Muscle layer of duodenum (tissue), 2 donors: Measurements from ENCODE around the gene ACAD10.
"Not testable (repeated sequence)": the region's sequence is repeated elsewhere in the genome, so short reads cannot be mapped to it uniquely, and the experiment has no call there.

ENCODE experiments used
- H3K27ac ChIP-seq: one replicate; pipeline ENCODE4 v1.7.0; 2013; ENCODE audit warnings: mild to moderate bottlenecking, low read length
- H3K27me3 ChIP-seq: one replicate; pipeline ENCODE4 v1.7.0; 2013; ENCODE audit warnings: low read depth, mild to moderate bottlenecking, control low read depth, low read length
- H3K36me3 ChIP-seq, 2 donors: one replicate each; pipeline ENCODE4 v1.7.0; 2013; ENCODE audit warnings: low read length in 2 of 2, control low read depth in 1 of 2, mild to moderate bottlenecking in 1 of 2; ENCODE audit not compliant: insufficient read depth in 2 of 2, control insufficient read depth in 1 of 2
- H3K4me1 ChIP-seq, 2 donors: one replicate each; pipeline ENCODE4 v1.7.0; 2013; ENCODE audit warnings: low read length in 2 of 2, mild to moderate bottlenecking in 2 of 2, control low read depth in 1 of 2, moderate library complexity in 1 of 2; ENCODE audit not compliant: insufficient read depth in 2 of 2, control insufficient read depth in 1 of 2
- H3K4me3 ChIP-seq, 2 donors: one replicate each; pipeline ENCODE4 v1.7.0; 2013; ENCODE audit warnings: low read length in 2 of 2, low read depth in 1 of 2, mild to moderate bottlenecking in 1 of 2
- H3K9me3 ChIP-seq, 2 donors: one replicate each; pipeline ENCODE4 v1.7.0; 2013; ENCODE audit warnings: low read length in 2 of 2, control low read depth in 1 of 2, mild to moderate bottlenecking in 1 of 2; ENCODE audit not compliant: control insufficient read depth in 1 of 2
- donor health status: healthy.

Gene ACAD10

DNA sequence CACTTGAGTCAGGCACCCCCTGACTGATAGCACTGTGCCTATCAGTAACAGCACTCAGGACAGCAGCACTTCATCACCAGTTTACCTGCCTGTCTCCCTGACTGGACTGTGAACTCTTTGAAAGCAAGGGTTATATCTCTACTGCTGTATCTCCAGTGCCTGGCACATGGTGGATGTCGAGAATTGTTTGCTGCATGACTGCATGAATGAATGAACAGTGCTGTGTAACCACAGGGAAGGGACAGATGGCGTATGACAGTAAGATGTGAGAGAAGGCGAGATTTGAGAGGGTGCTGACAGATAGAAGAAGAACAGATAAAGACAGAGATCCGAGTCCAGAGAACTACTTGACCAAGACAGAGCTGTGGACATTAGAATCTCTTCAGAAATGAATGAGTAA is 29.8 kb upstream of the ACAD10 start:
- H3K27me3 ChIP-seq = no peaks in the 10 kb centered on the region
- H3K36me3 ChIP-seq = peaks cover 31 to 69% of the 10 kb centered on the region in 2 donors
- no peak overlapping the region for H3K27ac ChIP-seq
- H3K9me3 ChIP-seq = no peaks in the 10 kb centered on the region
- H3K4me1 ChIP-seq = no peaks in the 10 kb centered on the region
- H3K4me3 ChIP-seq = no peak overlapping the region

DNA sequence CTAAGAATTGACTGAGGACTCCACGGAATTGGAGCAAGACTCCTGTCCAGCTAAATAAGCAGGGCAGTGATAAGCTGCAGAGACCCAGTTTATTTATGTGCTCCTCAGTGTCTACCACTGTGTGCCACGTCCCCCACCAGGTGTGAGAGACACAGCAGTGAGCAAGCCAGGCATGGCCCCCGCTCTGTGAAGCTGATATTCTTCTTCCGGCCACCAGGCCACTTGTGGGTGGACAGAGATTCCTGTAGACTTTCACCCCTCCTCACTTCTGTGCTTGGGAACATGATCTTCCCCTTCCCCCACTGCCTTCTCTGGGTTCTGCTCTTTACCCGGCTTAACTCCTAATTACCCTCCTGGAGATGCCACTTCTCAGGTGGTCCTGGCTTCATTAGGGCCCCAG is 21.4 kb upstream of the ACAD10 start:
- H3K36me3 ChIP-seq = peaks cover 37 to 48% of the 10 kb centered on the region in 2 donors
- no peaks in the 10 kb centered on the region for H3K27me3 ChIP-seq
- H3K4me1 ChIP-seq = no peaks in the 10 kb centered on the region
- H3K9me3 ChIP-seq = no peaks in the 10 kb centered on the region
- H3K4me3 ChIP-seq = no peak overlapping the region
- H3K27ac ChIP-seq = no peak overlapping the region

DNA sequence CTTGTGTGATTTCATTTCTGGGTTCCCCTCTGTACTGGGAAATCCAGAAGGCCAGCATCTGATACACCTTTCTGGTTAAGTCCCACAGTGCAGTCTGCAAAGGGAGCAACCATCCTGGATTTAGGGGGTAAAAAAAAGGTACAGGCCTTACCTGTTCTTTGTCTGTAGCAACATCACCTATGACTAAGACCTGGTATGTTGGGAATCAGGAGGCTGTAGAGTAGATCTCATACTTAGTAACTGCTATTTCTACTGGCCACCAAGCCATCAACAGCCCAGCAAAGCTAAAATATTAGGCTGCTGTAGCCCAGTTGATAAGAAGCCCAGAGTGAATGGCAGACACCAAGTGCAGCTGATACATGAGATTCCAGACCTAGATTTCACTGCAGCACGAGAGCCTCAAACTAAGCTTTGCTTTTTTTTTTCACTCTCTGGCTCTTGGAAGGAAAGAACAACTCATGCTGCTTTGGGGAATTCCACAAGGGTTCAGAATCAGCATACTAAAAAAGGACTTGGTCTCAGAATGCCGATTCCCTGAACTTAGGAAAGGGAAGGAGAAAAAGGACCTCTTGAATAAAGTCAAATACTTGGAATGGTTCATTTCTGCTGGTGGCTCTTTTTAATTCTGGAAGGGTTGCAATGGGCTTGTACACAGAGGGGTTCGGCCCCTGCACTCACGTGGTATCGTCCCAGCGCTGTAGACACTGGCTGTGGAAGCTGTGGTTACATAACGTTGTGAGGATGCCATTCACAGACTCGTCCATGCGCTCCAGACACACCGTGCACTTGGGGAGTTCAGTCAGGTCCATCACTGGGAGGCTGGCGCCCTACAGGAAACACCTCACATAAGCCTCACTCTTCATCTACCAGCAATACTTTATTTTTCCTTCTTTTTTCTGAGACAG is 20.6 kb upstream of the ACAD10 start:
- Histone ChIP-seq H3K9me3 (no peaks in the 10 kb centered on the region), H3K4me1 (peaks cover 0 to 5% of the 10 kb centered on the region in 2 donors), H3K27me3 (no peaks in the 10 kb centered on the region), H3K27ac (no peak overlapping the region), H3K4me3 (no peak overlapping the region), H3K36me3 (peaks cover 42 to 53% of the 10 kb centered on the region in 2 donors)

GRCh38 chr12:111672822-111673381 is 13.0 kb upstream of the ACAD10 start:
- Histone ChIP-seq H3K9me3 (no peaks in the 10 kb centered on the region), H3K4me1 (peaks cover 0 to 5% of the 10 kb centered on the region in 2 donors), H3K27me3 (no peaks in the 10 kb centered on the region), H3K27ac (no peak overlapping the region), H3K36me3 (peaks cover 34 to 70% of the 10 kb centered on the region in 2 donors), H3K4me3 (no peak overlapping the region)

- Histone ChIP-seq H3K4me1 (peaks cover 0 to 5% of the 10 kb centered on the region in 2 donors), H3K4me3 (no peak overlapping the region), H3K27ac (no peak overlapping the region), H3K27me3 (no peaks in the 10 kb centered on the region), H3K36me3 (peaks cover 34 to 69% of the 10 kb centered on the region in 2 donors), H3K9me3 (no peaks in the 10 kb centered on the region)
Observed at GRCh38 chr12:111673503-111673902, 12.3 kb upstream of the ACAD10 start.

GRCh38 chr12:111677186-111677585 is 8.7 kb upstream of the ACAD10 start:
- no peaks in the 10 kb centered on the region for H3K9me3 ChIP-seq
- H3K27me3 ChIP-seq = no peaks in the 10 kb centered on the region
- H3K27ac ChIP-seq = no peak overlapping the region
- peaks cover 43 to 77% of the 10 kb centered on the region in 2 donors for H3K36me3 ChIP-seq
- no peak overlapping the region for H3K4me3 ChIP-seq
- H3K4me1 ChIP-seq = no peaks in the 10 kb centered on the region

DNA sequence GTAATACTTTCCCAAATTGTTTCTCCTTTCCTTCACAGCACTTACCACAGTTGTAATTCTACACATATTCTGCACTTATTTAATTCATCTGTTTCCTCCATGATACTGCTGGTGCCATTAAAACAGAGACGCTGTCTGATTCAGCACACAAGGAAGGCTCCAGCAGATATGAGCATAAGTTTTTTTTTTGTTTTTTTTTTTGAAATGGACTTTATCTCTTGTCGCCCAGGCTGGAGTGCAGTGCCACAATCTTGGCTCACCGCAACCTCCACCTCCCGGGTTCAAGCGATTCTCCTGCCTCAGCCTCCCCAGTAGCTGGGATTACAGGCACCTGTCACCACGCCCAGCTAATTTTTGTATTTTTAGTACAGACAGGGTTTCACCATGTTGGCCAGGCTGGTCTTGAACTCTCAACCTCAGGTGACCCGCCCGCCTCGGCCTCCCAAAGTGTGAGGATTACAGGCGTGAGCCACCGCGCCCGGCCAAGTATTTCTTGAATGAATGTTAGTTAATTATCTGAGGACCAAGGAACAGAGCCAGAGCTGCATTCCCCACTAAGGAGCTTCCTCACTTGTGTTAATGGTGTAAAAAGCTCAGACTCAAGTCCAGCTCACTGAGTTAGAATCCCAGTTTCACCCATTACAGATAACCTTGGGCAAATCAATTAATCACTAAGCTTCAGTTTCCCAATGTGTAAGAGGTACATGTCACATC is 1.2 kb upstream of the ACAD10 start:
- peak overlapping the region; percentile 85 for H3K27ac ChIP-seq
- not testable (repeated sequence) for H3K27me3 ChIP-seq, H3K9me3 ChIP-seq
- peaks cover 14 to 28% of the 10 kb centered on the region in 2 donors for H3K4me1 ChIP-seq
- H3K4me3 ChIP-seq = peak overlapping the region; percentile 98 to 99
- H3K36me3 ChIP-seq = peaks cover 10 to 36% of the 10 kb centered on the region in 2 donors

GRCh38 chr12:111685322-111685810 is 487 bp upstream of the ACAD10 start:
- Histone ChIP-seq H3K36me3 (peaks cover 10 to 30% of the 10 kb centered on the region in 2 donors), H3K27me3 (no peaks in the 10 kb centered on the region), H3K9me3 (no peaks in the 10 kb centered on the region), H3K27ac (peak overlapping the region; percentile 85), H3K4me3 (peak overlapping the region; percentile 98 to 99), H3K4me1 (peaks cover 14 to 28% of the 10 kb centered on the region in 2 donors)

GRCh38 chr12:111686574-111687105 is 787 bp downstream of the ACAD10 start:
- Histone ChIP-seq H3K4me3 (peak overlapping the region; percentile 98 to 99), H3K9me3 (no peaks in the 10 kb centered on the region), H3K27ac (peak overlapping the region; percentile 85), H3K4me1 (peaks cover 14 to 28% of the 10 kb centered on the region in 2 donors), H3K36me3 (peaks cover 6 to 17% of the 10 kb centered on the region in 2 donors), H3K27me3 (no peaks in the 10 kb centered on the region)

GRCh38 chr12:111687255-111687654 is 1.4 kb downstream of the ACAD10 start:
- Histone ChIP-seq H3K4me3 (peak overlapping the region; percentile 98 to 99), H3K36me3 (peaks cover 5 to 11% of the 10 kb centered on the region in 2 donors), H3K27ac (no peak overlapping the region), H3K4me1 (peaks cover 14 to 28% of the 10 kb centered on the region in 2 donors), H3K27me3 (no peaks in the 10 kb centered on the region), H3K9me3 (no peaks in the 10 kb centered on the region)

- Histone ChIP-seq H3K9me3 (no peaks in the 10 kb centered on the region), H3K27me3 (no peaks in the 10 kb centered on the region), H3K27ac (no peak overlapping the region), H3K4me1 (peaks cover 14 to 28% of the 10 kb centered on the region in 2 donors), H3K4me3 (no peak overlapping the region), H3K36me3 (peaks cover 1 to 10% of the 10 kb centered on the region in 2 donors)
Observed at GRCh38 chr12:111687952-111688351, 2.1 kb downstream of the ACAD10 start.
